HepG2 (cell line): ENCODE measurements around the gene CFAP61. TPM values are rescaled to one million over a fixed set of nuclear protein-coding genes. Genes with fewer than 3 reads are reported as not detected.

ENCODE experiments used
- ATF5 ChIP-seq: sonication (generic); formaldehyde crosslinking; IDR thresholded peaks from 2 replicates; pipeline ENCODE4 v1.4.0; 2020; ENCODE audit warnings: mild to moderate bottlenecking, low read depth, missing genetic modification reagents
- CHD4 ChIP-seq: fragments of 200-600 bp; sonication (generic); IDR thresholded peaks from 2 replicates; pipeline ENCODE4 v1.7.0; 2017; ENCODE audit warnings: mild to moderate bottlenecking, low read length, borderline replicate concordance
- CREM ChIP-seq, 2 experiments: sonication (generic) in 1 of 2; formaldehyde crosslinking in 1 of 2; IDR thresholded peaks; 2 replicates each; pipeline versions ENCODE4 v1.4.0 to v1.6.1; 2016 to 2020; ENCODE audit warnings: antibody characterized with exemption in 1 of 2, mild to moderate bottlenecking in 1 of 2, missing genetic modification reagents in 1 of 2
- FOSL2 ChIP-seq: sonication (generic); formaldehyde crosslinking; IDR thresholded peaks from 2 replicates; pipeline ENCODE4 v1.4.0; 2020; ENCODE audit warnings: missing genetic modification reagents
- HNF4G ChIP-seq, 2 experiments: sonication (generic) in 1 of 2; formaldehyde crosslinking in 1 of 2; IDR thresholded peaks; 2 replicates each; pipeline versions ENCODE4 v1.4.0 to v1.6.1; 2011 to 2020; ENCODE audit warnings: borderline replicate concordance in 2 of 2, low read depth in 2 of 2, mild to moderate bottlenecking in 2 of 2, low read length in 1 of 2, missing genetic modification reagents in 1 of 2, moderate library complexity in 1 of 2
- NCOA2 ChIP-seq: sonication (generic); formaldehyde crosslinking; IDR thresholded peaks from 2 replicates; pipeline ENCODE4 v1.8.0; 2022; ENCODE audit warnings: inconsistent platforms
- NONO ChIP-seq, 2 experiments: fragments of 450-650 bp in 1 of 2; sonication (generic) in 1 of 2; formaldehyde crosslinking in 1 of 2; IDR thresholded peaks in 1 of 2; conservative IDR thresholded peaks in 1 of 2; 2 replicates each; pipeline versions ENCODE4 v1.6.1 to v1.8.0; 2017 to 2022; ENCODE audit warnings: mild to moderate bottlenecking in 1 of 2, missing genetic modification reagents in 1 of 2, moderate library complexity in 1 of 2
- NR2C2 ChIP-seq: sonication (generic); formaldehyde crosslinking; IDR thresholded peaks from 2 replicates; pipeline ENCODE4 v1.4.0; 2020; ENCODE audit warnings: missing genetic modification reagents, mild to moderate bottlenecking, moderate library complexity, borderline replicate concordance
- PHF21A ChIP-seq: sonication (generic); formaldehyde crosslinking; IDR thresholded peaks from 2 replicates; pipeline ENCODE4 v1.5.0; 2020; ENCODE audit warnings: mild to moderate bottlenecking, missing genetic modification reagents
- RBFOX2 ChIP-seq: fragments of 200-400 bp; formaldehyde crosslinking; IDR thresholded peaks from 2 replicates; pipeline ENCODE4 v1.6.1; 2017; ENCODE audit warnings: low read depth, mild to moderate bottlenecking, low read length
- ZNF124 ChIP-seq: sonication (generic); formaldehyde crosslinking; IDR thresholded peaks from 2 replicates; pipeline ENCODE4 v1.4.0; 2020; ENCODE audit warnings: missing genetic modification reagents
- ZNF234 ChIP-seq: sonication (generic); formaldehyde crosslinking; conservative IDR thresholded peaks from 2 replicates; pipeline ENCODE4 v1.5.1; 2020; ENCODE audit warnings: mild to moderate bottlenecking, missing genetic modification reagents
- ZNF292 ChIP-seq: sonication (generic); formaldehyde crosslinking; IDR thresholded peaks from 2 replicates; pipeline ENCODE4 v1.8.1; 2022; ENCODE audit warnings: mild to moderate bottlenecking, low read depth, missing genetic modification reagents, borderline replicate concordance
- ZNF326 ChIP-seq: sonication (generic); formaldehyde crosslinking; IDR thresholded peaks from 2 replicates; pipeline ENCODE4 v1.4.0; 2020; ENCODE audit warnings: missing genetic modification reagents, borderline replicate concordance
- ZNF512 ChIP-seq: sonication (generic); formaldehyde crosslinking; IDR thresholded peaks from 2 replicates; pipeline ENCODE4 v1.4.0; 2020; ENCODE audit warnings: mild to moderate bottlenecking, missing genetic modification reagents
- ZNF557 ChIP-seq: sonication (generic); formaldehyde crosslinking; IDR thresholded peaks from 2 replicates; pipeline ENCODE4 v1.4.0; 2020; ENCODE audit warnings: missing genetic modification reagents
- ZNF567 ChIP-seq: sonication (generic); formaldehyde crosslinking; IDR thresholded peaks from 2 replicates; pipeline ENCODE4 v1.8.1; 2023; ENCODE audit warnings: mild to moderate bottlenecking, missing genetic modification reagents, borderline replicate concordance
- ZNF782 ChIP-seq: sonication (generic); formaldehyde crosslinking; IDR thresholded peaks from 2 replicates; pipeline ENCODE4 v1.4.0; 2020; ENCODE audit warnings: missing genetic modification reagents, mild to moderate bottlenecking, borderline replicate concordance
- ZSCAN12 ChIP-seq: sonication (generic); formaldehyde crosslinking; IDR thresholded peaks from 2 replicates; pipeline ENCODE4 v1.9.0; 2021; ENCODE audit warnings: mild to moderate bottlenecking, missing genetic modification reagents
- ZSCAN25 ChIP-seq: sonication (generic); formaldehyde crosslinking; IDR thresholded peaks from 2 replicates; pipeline ENCODE4 v1.8.0; 2022; ENCODE audit warnings: mild to moderate bottlenecking, missing genetic modification reagents
- polyA plus RNA-seq, 8 experiments: library from polyadenylated mRNA; depleted of rRNA in 3 of 8; stranded (reverse) in 7 of 8; unstranded in 1 of 8; fragments of >200 nt; fragmentation: Illumina TruSeq in 4 of 8; extraction: Trizol in 4 of 8; gene quantifications; 2 replicates each; pipeline versions ENCODE4 v1.2.1 to v1.2.3, GENCODE V29; 2011 to 2016; ENCODE audit warnings: low read depth in 4 of 8, missing spikeins in 1 of 8, mixed read lengths in 1 of 8; ENCODE audit not compliant: insufficient read depth in 1 of 8
- total RNA-seq, 5 experiments: library from RNA; depleted of rRNA; stranded (reverse); fragments of >200 nt; fragmentation: Illumina TruSeq; extraction: Trizol; gene quantifications; 2 replicates each; pipeline ENCODE4 v1.2.3, GENCODE V29; 2016; ENCODE audit warnings: low read depth in 1 of 5
- TF ChIP-seq, protein P1 (sequence below): sonication (generic); formaldehyde crosslinking; IDR thresholded peaks from 2 replicates; pipeline ENCODE4 v1.5.1; 2020; ENCODE audit warnings: mild to moderate bottlenecking, missing genetic modification reagents

The CFAP61 gene
- total and polyA plus RNA-seq, 2 of the 13 experiments (the other 11 are each of a cell fraction or from before 2014, with no cell fraction given): 0.27 TPM; not detected in 1

DNA sequence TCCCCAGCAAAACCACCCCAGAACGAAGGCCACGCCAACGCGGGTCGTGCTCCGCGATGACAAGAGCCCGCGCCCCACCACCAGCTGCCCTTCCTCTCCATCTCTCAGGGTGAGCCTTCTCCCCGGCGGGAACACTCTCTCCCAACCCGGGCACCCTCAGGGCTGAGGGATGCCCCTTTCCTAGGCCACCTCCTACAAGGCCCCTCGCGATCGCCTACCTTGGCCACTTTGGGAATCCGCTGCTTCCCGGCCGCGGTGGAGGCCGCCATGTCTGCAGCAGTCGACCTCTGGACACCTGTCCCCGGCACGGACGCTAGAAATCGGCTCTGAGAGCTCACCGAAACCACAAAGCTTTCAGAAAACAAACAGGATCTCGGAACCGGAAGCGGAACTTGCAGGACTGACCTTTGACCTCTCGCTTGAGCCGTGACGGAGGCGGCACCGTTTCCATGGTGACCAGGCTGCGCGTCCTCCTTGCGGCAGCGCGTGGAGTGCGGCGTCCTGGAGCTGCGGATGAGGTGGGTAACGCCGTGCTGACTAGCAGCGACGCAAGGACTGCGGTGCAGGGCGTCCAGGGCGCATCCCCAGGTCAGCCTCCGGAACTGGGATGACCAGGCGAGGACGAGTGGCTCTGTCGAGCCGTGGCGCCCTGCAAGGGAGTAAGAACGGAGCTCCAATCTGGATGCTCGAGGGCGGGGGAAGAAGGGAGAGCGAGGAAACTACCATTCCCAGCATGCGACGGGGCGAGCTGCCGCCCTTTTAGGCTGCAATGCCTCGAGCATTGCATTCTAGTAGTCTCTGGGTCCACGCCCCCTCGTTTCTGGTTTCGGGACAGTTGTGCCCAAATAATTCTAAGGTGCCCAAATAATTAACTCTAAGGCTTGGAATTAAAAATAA, at the start of gene CFAP61, which contains the start of gene CRNKL1 (continued):
- peak; percentile 83 for TF ChIP-seq ZSCAN12 (CRISPR knock-in tag)
- peak; percentile 100 for TF ChIP-seq NR2C2 (CRISPR knock-in tag)
- no peak for TF ChIP-seq ZNF326
- peak; percentile 54; the same call in 1 of the 2 replicates for TF ChIP-seq ZNF782 (CRISPR knock-in tag)
- peak; percentile 60; the same call in 1 of the 2 replicates for TF ChIP-seq ZSCAN25 (CRISPR knock-in tag)
- TF ChIP-seq RBFOX2: peak; percentile 96
- TF ChIP-seq NONO (IDR thresholded peaks at IDR 0.05): no peak
- TF ChIP-seq NONO (CRISPR knock-in tag; conservative IDR thresholded peaks at IDR 0.05): peak; percentile 98
- TF ChIP-seq HNF4G (IDR thresholded peaks at IDR 0.05; ENCODE audit: borderline replicate concordance, low read depth, low read length): peak; percentile 71
- TF ChIP-seq HNF4G (CRISPR knock-in tag; IDR thresholded peaks at IDR 0.05; ENCODE audit: borderline replicate concordance, low read depth): peak; percentile 74
- TF ChIP-seq FOSL2: peak; percentile 68
- peak; percentile 87 for TF ChIP-seq PHF21A
- TF ChIP-seq CREM (IDR thresholded peaks at IDR 0.05): peak; percentile 93
- TF ChIP-seq CREM (CRISPR knock-in tag; IDR thresholded peaks at IDR 0.05): peak; percentile 12
- TF ChIP-seq ZNF234 (CRISPR knock-in tag): no peak
- TF ChIP-seq, protein P1, sequence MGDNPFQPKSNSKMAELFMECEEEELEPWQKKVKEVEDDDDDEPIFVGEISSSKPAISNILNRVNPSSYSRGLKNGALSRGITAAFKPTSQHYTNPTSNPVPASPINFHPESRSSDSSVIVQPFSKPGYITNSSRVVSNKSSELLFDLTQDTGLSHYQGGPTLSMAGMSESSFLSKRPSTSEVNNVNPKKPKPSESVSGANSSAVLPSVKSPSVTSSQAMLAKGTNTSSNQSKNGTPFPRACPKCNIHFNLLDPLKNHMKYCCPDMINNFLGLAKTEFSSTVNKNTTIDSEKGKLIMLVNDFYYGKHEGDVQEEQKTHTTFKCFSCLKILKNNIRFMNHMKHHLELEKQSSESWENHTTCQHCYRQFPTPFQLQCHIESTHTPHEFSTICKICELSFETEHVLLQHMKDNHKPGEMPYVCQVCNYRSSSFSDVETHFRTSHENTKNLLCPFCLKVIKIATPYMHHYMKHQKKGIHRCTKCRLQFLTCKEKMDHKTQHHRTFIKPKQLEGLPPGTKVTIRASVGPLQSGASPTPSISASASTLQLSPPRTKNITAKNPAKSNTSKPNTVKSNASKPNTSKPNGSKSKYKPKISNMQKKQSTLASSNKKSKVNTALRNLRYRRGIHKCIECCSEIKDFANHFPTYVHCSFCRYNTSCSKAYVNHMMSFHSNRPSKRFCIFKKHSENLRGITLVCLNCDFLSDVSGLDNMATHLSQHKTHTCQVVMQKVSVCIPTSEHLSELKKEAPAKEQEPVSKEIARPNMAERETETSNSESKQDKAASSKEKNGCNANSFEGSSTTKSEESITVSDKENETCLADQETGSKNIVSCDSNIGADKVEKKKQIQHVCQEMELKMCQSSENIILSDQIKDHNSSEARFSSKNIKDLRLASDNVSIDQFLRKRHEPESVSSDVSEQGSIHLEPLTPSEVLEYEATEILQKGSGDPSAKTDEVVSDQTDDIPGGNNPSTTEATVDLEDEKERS (CRISPR knock-in tag): peak; percentile 95
- peak; percentile 75; the same call in 1 of the 2 replicates for TF ChIP-seq ZNF512 (CRISPR knock-in tag)
- peak; percentile 96 for TF ChIP-seq ZNF124 (CRISPR knock-in tag)
- no peak for TF ChIP-seq CHD4
- no peak for TF ChIP-seq ATF5 (CRISPR knock-in tag)
- peak; percentile 77; the same call in 1 of the 2 replicates for TF ChIP-seq ZNF567
- peak; percentile 34 for TF ChIP-seq NCOA2
- TF ChIP-seq ZNF292 (CRISPR knock-in tag): peak; percentile 80
- TF ChIP-seq ZNF557: peak; percentile 97
